ENCODE results near the gene TIGAR. TPM values are rescaled to one million over a fixed set of nuclear protein-coding genes. Genes with fewer than 3 reads are reported as not detected.

The TIGAR gene
- total RNA-seq, 1 donor: 20.7 TPM

- no peak overlapping the region for H3K4me3 ChIP-seq (ENCODE audit: low read depth, low read length)
- TF ChIP-seq CTCF (IDR thresholded peaks at IDR 0.05; ENCODE audit: insufficient read depth, low read depth, low read length): no peak
- no peak for DNase-seq (ENCODE audit: low read depth)
Measured at GRCh38 chr12:4283512-4284255, 37.3 kb upstream of the TIGAR start.

GRCh38 chr12:4284306-4284705, 36.7 kb upstream of the TIGAR start:
- no peak for TF ChIP-seq CTCF (IDR thresholded peaks at IDR 0.05; ENCODE audit: insufficient read depth, low read depth, low read length)
- no peak for DNase-seq (ENCODE audit: low read depth)
- H3K4me3 ChIP-seq (ENCODE audit: low read depth, low read length): no peak overlapping the region

- no peak for DNase-seq (ENCODE audit: low read depth)
- TF ChIP-seq CTCF (IDR thresholded peaks at IDR 0.05; ENCODE audit: insufficient read depth, low read depth, low read length): no peak
- no peak overlapping the region for H3K4me3 ChIP-seq (ENCODE audit: low read depth, low read length)
Measured at GRCh38 chr12:4285070-4285469, 35.9 kb upstream of the TIGAR start.

- no peak for TF ChIP-seq CTCF (IDR thresholded peaks at IDR 0.05; ENCODE audit: insufficient read depth, low read depth, low read length)
- DNase-seq (ENCODE audit: low read depth): no peak
- H3K4me3 ChIP-seq (ENCODE audit: low read depth, low read length): no peak overlapping the region
Measured at GRCh38 chr12:4286228-4286627, 34.8 kb upstream of the TIGAR start.

- no peak for TF ChIP-seq CTCF (IDR thresholded peaks at IDR 0.05; ENCODE audit: insufficient read depth, low read depth, low read length)
- DNase-seq (ENCODE audit: low read depth): no peak
- H3K4me3 ChIP-seq (ENCODE audit: low read depth, low read length): no peak overlapping the region
Measured at GRCh38 chr12:4286771-4287317, 34.2 kb upstream of the TIGAR start.

- no peak for DNase-seq (ENCODE audit: low read depth)
- no peak overlapping the region for H3K4me3 ChIP-seq (ENCODE audit: low read depth, low read length)
- no peak for TF ChIP-seq CTCF (IDR thresholded peaks at IDR 0.05; ENCODE audit: insufficient read depth, low read depth, low read length)
Measured at GRCh38 chr12:4287325-4288211, 33.4 kb upstream of the TIGAR start.
